Thoracic aorta (tissue), 2 donors: Measurements from ENCODE around the gene CYP27C1. TPM values are rescaled to one million over a fixed set of nuclear protein-coding genes. Genes with fewer than 3 reads are reported as not detected.
"Not testable (repeated sequence)": the region's sequence is repeated elsewhere in the genome, so short reads cannot be mapped to it uniquely, and the experiment has no call there.

Experiments
- ATAC-seq: fragments of 150-250 bp; one replicate; pipeline ENCODE4 v1.8.0; 2017; ENCODE audit warnings: low read depth; ENCODE audit not compliant: insufficient number of reproducible peaks, low FRiP score
- DNase-seq: peaks from one replicate; pipeline ENCODE4 v3.0.0-alpha.2; 2020; ENCODE audit warnings: low spot score
- H3K27ac ChIP-seq, 2 donors: fragments of 200-600 bp; sonication (generic); 1 replicate in 1 of 2; 2 replicates in 1 of 2; pipeline ENCODE4 v1.5.1; 2016; ENCODE audit warnings: mild to moderate bottlenecking in 2 of 2, moderate library complexity in 2 of 2
- H3K27me3 ChIP-seq: fragments of 200-600 bp; sonication (generic); replicated peaks from 2 replicates; pipeline ENCODE4 v1.6.0; 2016; ENCODE audit warnings: mild to moderate bottlenecking; ENCODE audit not compliant: insufficient read depth
- H3K36me3 ChIP-seq: fragments of 200-600 bp; sonication (generic); one replicate; pipeline ENCODE4 v1.5.1; 2016
- H3K4me1 ChIP-seq, 2 donors: fragments of 200-600 bp; sonication (generic); 1 replicate in 1 of 2; 2 replicates in 1 of 2; pipeline versions ENCODE4 v1.5.1 to v1.6.0; 2016; ENCODE audit warnings: low read depth in 2 of 2, mild to moderate bottlenecking in 1 of 2; ENCODE audit not compliant: control insufficient read depth in 1 of 2
- H3K4me3 ChIP-seq: fragments of 200-600 bp; sonication (generic); 2 replicates; pipeline ENCODE4 v1.5.1; 2016; ENCODE audit warnings: mild to moderate bottlenecking
- H3K9me3 ChIP-seq: fragments of 200-600 bp; sonication (generic); 2 replicates; pipeline ENCODE4 v1.5.1; 2016
- total RNA-seq, 2 donors: library from RNA; depleted of rRNA; stranded (reverse); fragments of >200 nt; gene quantifications; one replicate each; pipeline versions ENCODE4 v1.1.0 to v1.2.3, GENCODE V29; 2016
- TF ChIP-seq, protein P1 (sequence below): fragments of 200-600 bp; sonication (generic); IDR thresholded peaks from one replicate; pipeline ENCODE4 v1.5.1; 2019; ENCODE audit warnings: antibody characterized with exemption

The CYP27C1 gene
- total RNA-seq, 2 donors from 2014 or later, result 0.35 TPM; not detected in 1

DNA sequence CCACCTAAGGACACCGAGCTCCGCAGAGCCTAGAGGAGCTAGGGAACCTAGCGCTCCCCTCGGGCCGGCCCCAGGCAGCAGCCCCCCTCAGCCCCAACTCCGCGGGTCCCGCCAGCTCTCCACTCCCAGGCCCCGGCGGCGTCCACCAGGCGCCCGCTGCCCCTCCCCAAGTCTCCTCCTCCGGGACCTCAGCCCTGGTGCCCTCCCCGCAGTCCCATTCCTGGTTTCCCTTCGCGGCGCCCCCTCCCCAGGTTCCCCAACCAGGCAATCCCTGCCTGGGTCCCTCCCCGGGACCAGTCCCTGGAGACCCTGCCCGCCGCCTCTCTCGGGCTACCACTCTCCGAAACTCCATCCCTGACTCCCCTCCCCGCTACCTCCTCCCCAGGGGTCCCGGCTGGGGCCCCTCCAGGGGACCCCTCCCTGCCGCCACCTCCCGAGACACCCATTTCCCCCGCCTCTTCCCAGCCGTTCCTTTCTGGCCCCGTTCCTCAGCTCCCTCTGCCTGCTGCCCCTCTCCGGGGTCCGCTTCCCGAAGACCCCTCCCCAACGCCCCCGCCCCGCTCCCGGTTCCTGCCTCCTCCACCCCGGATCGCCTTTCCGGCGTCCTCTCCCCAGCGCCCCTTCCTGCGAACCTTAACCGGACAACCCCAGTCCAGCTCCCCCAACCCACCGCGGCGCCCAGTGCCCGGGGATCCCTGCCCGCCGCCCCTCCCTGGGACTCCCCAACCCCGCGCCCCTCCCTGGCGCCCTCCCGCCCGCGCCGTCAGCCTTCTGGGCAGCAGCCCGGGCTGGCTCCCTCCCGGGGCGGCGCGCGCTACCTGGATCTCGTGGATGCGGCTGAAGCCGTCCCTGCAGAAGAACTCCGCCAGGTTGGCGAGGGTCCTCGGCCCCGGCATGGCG is 678 bp downstream of the CYP27C1 start:
- Histone ChIP-seq H3K9me3 (no peaks in the 10 kb centered on the region), H3K4me3 (peak overlapping the region; percentile 73), H3K27ac (no peak overlapping the region), H3K4me1 (peaks cover 11 to 21% of the 10 kb centered on the region in 2 donors), H3K27me3 (no peaks in the 10 kb centered on the region), H3K36me3 (no peaks in the 10 kb centered on the region)
- ATAC-seq (no peak), DNase-seq (no peak)
- TF ChIP-seq, protein P1, sequence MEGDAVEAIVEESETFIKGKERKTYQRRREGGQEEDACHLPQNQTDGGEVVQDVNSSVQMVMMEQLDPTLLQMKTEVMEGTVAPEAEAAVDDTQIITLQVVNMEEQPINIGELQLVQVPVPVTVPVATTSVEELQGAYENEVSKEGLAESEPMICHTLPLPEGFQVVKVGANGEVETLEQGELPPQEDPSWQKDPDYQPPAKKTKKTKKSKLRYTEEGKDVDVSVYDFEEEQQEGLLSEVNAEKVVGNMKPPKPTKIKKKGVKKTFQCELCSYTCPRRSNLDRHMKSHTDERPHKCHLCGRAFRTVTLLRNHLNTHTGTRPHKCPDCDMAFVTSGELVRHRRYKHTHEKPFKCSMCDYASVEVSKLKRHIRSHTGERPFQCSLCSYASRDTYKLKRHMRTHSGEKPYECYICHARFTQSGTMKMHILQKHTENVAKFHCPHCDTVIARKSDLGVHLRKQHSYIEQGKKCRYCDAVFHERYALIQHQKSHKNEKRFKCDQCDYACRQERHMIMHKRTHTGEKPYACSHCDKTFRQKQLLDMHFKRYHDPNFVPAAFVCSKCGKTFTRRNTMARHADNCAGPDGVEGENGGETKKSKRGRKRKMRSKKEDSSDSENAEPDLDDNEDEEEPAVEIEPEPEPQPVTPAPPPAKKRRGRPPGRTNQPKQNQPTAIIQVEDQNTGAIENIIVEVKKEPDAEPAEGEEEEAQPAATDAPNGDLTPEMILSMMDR, result no peak

DNA sequence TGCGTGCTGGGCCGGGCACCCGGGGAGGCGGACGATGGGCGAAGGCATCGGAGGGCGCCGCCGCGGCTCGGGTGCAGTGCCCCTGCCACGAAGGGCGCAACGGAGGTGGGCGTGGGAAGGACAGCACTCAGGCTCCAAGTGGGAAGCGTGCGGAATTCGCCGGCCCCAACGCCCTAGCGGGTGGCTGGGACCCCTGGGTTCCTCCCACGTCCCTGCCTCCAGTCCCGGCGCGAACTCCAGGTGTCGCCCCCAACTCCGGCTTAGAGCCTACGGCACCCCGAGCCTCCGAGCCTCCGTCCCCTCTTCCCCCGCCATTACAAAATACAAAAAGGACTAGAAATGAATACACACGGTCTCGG is 1.3 kb downstream of the CYP27C1 start:
- ATAC-seq, result no peak
- TF ChIP-seq, protein P1, result no peak
- Histone ChIP-seq H3K27ac (no peak overlapping the region), H3K4me3 (peak overlapping the region; percentile 73), H3K4me1 (peaks cover 11 to 21% of the 10 kb centered on the region in 2 donors), H3K27me3 (no peaks in the 10 kb centered on the region), H3K36me3 (no peaks in the 10 kb centered on the region), H3K9me3 (no peaks in the 10 kb centered on the region)
- DNase-seq, result no peak

DNA sequence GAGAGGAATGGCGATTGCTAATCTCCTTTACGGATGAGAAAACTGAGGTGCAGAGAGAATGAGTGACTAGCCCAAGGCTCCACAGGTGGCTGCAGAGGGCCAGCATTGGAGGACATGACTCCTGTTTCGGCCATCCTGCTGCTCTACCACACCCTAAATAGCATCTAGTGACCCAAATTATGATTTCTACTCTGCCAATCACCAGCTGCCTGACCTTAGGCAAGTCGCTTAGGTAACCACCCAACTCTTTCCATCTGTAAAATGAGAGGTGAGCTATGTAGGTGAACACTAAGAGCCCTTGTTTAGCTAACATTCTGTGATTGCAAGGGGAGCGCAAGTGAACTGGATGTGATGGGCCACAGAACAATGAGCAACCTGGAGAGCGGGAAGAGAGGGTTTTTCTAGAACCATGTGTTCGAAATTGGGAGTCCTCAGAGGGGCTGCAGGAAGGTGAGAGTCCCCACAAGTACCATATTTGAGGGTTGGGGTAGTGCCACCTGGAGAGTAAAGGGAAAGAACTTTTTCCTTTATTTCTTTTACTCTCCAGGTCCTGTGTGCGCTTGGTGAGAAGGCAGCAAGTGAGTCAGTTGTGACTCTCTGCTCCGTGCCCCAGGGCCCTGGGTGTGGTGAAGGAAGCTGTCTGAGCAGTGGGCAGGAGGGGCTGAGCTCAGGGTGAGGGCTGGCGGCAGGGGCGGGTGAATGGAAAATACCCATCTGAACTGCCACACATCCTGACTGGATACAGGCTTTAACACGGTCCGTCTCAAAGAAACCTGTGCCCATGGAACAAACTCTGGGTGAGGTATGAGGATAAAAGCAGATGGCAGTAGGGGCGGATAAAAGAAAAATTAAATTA is 2.4 kb downstream of the CYP27C1 start:
- DNase-seq, result no peak
- no peak overlapping the region for H3K27ac ChIP-seq
- TF ChIP-seq, protein P1, result no peak
- ATAC-seq, result no peak
- peaks cover 11 to 21% of the 10 kb centered on the region in 2 donors for H3K4me1 ChIP-seq
- H3K4me3 ChIP-seq, result no peak overlapping the region
- peaks cover 5% of the 10 kb centered on the region for H3K9me3 ChIP-seq
- no peaks in the 10 kb centered on the region for H3K36me3 ChIP-seq
- H3K27me3 ChIP-seq, result no peaks in the 10 kb centered on the region

DNA sequence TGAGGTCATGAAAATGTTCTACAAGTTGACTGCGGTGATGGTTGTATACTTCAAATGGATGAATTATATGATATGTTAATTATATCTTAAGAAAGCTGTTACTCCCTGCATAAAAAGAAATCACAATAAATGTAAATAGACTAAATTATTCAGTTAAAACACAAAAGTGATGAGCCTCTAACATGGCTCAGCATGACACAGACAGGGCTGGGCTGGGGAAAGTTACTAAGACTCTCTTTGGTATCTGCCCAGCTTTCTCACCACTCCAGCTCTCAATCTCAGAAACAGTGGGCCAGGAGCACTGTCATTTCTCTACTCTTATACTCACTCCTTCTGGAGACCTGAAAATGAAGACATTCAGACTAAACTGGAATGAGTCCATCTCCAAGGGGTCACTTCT is 3.5 kb downstream of the CYP27C1 start:
- Histone ChIP-seq H3K27ac (no peak overlapping the region), H3K4me1 (peaks cover 11 to 21% of the 10 kb centered on the region in 2 donors), H3K4me3 (no peak overlapping the region), H3K27me3 (no peaks in the 10 kb centered on the region), H3K9me3 (peaks cover 5% of the 10 kb centered on the region), H3K36me3 (no peaks in the 10 kb centered on the region)
- ATAC-seq, result no peak
- TF ChIP-seq, protein P1, result no peak
- DNase-seq, result no peak

DNA sequence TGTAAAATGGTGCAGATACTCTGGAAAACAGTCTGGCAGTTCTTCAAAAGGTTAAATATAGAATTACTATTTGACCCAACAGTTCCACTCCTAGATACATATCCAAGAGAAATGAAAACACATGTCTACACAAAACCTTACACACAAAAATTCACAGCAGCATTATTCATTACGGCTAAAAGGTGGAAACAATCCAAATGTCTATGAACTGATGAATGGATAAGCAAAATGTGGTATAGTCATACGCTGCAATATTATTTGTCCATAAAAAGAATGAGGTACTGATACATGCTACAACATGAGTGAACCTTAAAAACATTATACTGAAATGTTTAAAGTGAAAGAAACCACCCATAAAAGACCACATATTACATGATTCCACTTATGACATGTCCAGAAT is 4.0 kb downstream of the CYP27C1 start:
- ATAC-seq, result no peak
- Histone ChIP-seq H3K4me1 (peaks cover 11 to 21% of the 10 kb centered on the region in 2 donors), H3K36me3 (no peaks in the 10 kb centered on the region), H3K4me3 (no peak overlapping the region), H3K27me3 (no peaks in the 10 kb centered on the region), H3K9me3 (peaks cover 5% of the 10 kb centered on the region), H3K27ac (no peak overlapping the region)
- TF ChIP-seq, protein P1, result no peak
- DNase-seq, result no peak

DNA sequence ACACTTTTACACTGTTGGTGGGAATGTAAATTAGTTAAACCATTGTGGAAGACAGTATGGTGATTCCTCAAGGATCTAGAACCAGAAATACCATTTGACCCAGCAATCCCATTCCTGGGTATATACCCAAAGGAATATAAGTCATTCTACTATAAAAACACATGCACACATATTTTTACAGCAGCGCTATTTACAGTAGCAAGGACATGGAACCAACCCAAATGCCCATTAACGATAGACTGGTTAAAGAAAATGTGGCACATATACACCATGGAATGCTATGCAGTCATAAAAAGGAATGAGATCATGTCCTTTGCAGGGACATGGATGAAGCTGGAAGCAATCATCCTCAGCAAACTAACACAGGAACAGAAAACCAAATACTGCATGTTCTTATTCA is 5.9 kb downstream of the CYP27C1 start:
- H3K4me3 ChIP-seq, H3K4me1 ChIP-seq, H3K27me3 ChIP-seq, H3K27ac ChIP-seq, H3K9me3 ChIP-seq, ATAC-seq, DNase-seq, H3K36me3 ChIP-seq: not testable (repeated sequence)
